Kidney epithelial cell (primary cell): ENCODE data around the gene TTC21A. TPM values are rescaled to one million over a fixed set of nuclear protein-coding genes. Genes with fewer than 3 reads are reported as not detected.

ENCODE experiments used
- DNase-seq: peaks from one replicate; pipeline ENCODE4 v3.0.0-alpha.2; 2010; ENCODE audit warnings: low read depth
- H3K27me3 ChIP-seq: 2 replicates; pipeline ENCODE4 v1.6.0; 2011; ENCODE audit warnings: low read length; ENCODE audit not compliant: control insufficient read depth, insufficient read depth
- H3K36me3 ChIP-seq: 2 replicates; pipeline ENCODE4 v1.5.1; 2011; ENCODE audit warnings: low read length; ENCODE audit not compliant: control insufficient read depth, insufficient read depth
- H3K4me3 ChIP-seq: 2 replicates; pipeline ENCODE4 v1.5.1; 2011; ENCODE audit warnings: low read depth, mild to moderate bottlenecking, control low read depth, low read length
- CTCF ChIP-seq: IDR thresholded peaks from 2 replicates; pipeline ENCODE4 v1.5.1; 2011; ENCODE audit warnings: mild to moderate bottlenecking, moderate library complexity, low read length, control low read depth, inconsistent platforms; ENCODE audit not compliant: insufficient read depth, poor library complexity, severe bottlenecking
- total RNA-seq: library from RNA; depleted of rRNA; stranded (reverse); fragments of >200 nt; gene quantifications from 2 replicates; pipeline ENCODE4 v1.2.3, GENCODE V29; 2015

The TTC21A gene
- total RNA-seq, 1 donor from 2014 or later: 6.7 TPM

DNA sequence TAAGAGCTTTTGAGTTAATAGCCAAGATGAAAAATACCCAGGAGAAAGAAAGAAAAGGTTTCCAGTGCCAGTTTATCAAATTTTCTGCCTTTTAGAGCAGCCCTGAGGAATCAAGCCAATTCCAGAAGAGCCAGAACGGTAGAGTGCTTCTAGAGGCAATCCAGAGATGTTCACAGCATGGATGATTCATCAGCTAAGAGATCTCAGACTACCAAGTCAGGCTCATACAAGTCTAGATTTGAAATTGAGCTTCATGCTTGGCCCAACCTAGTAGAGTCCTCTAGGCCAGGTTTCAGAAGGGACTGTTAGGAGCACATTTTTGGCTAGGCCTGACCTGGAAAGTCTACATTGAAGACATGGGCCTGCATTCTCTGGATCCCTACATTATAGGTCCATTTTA is 40.2 kb upstream of the TTC21A start:
- TF ChIP-seq CTCF: no peak
- Histone ChIP-seq H3K4me3 (no peak overlapping the region), H3K27me3 (no peaks in the 10 kb centered on the region), H3K36me3 (no peaks in the 10 kb centered on the region)
- no peak for DNase-seq

DNA sequence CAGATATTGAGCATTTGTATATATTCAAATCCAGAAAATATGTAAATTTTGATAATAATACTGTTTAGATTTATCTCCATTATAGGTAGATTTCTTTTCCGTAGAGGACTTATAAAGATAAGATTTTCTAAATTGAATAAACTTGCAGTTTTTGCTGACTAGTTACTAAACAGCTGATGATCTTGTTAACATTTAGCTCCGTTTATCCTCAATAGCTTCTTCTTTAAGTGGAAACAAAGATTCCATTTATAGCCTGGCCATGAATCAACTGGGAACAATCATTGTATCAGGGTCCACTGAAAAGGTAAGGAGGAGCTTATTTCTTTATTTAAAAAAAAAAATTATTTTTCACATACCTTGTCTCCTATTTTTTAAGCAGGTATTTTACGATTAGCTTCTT is 38.9 kb upstream of the TTC21A start:
- H3K4me3 ChIP-seq: no peak overlapping the region
- no peak for TF ChIP-seq CTCF
- no peak for DNase-seq
- H3K27me3 ChIP-seq: no peaks in the 10 kb centered on the region
- no peaks in the 10 kb centered on the region for H3K36me3 ChIP-seq

GRCh38 chr3:39075910-39076309 is 31.6 kb upstream of the TTC21A start:
- no peak overlapping the region for H3K4me3 ChIP-seq
- TF ChIP-seq CTCF: no peak
- H3K36me3 ChIP-seq: peaks cover 1% of the 10 kb centered on the region
- DNase-seq: no peak
- no peaks in the 10 kb centered on the region for H3K27me3 ChIP-seq

DNA sequence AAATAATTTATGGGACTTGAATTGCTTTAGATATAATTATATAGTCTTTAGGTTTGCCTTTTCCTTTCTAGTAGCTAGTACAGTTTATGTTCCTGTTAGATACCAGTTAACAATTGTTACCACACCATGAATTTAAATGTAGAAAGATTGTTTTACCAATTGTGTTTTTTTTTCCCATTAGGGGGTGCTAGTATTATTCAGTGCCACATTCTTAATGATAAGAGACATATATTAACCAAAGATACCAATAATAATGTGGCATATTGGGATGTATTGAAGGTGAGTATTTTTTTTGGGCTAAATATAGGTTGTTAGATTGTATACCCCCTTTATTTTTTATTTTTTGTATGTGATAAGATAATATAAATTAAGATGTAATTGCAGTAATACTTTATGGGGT is 27.9 kb upstream of the TTC21A start:
- H3K36me3 ChIP-seq: peaks cover 1% of the 10 kb centered on the region
- TF ChIP-seq CTCF: no peak
- DNase-seq: no peak
- no peak overlapping the region for H3K4me3 ChIP-seq
- no peaks in the 10 kb centered on the region for H3K27me3 ChIP-seq

- no peak for TF ChIP-seq CTCF
- H3K27me3 ChIP-seq: no peaks in the 10 kb centered on the region
- DNase-seq: no peak
- peaks cover 1% of the 10 kb centered on the region for H3K36me3 ChIP-seq
- no peak overlapping the region for H3K4me3 ChIP-seq
These were observed 27.5 kb upstream of the TTC21A start for GRCh38 chr3:39080026-39080425.

DNA sequence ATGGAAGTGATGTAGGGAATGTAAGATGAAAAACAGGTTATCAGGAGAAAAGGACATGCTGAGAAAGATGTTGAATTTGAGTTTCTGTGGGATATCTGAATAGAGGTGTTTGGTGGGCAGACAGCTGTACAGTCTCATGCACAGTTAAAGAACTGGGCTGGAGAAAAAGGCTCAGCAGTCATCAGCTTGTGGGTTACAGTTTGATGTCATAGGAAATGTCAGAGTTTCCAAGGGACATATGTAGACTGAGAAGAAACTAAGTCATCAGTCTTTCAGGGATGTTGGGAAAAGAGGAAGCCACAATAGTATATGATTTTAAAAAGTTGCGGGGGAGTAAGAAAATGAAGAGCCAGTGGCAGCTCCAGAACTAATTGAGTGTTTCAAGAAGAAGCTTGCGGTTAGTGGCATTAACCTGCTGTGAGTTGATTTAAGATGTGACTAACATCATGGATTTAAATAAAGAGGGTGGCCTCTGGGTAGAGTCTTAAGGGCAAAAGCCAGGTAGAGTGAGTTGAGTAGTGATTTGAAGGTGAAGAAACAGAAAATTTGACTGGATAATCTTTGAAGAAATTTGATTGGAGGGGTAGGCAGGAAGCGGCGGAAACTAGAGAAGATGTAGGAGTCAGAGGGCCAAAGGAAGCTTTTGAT is 24.7 kb upstream of the TTC21A start:
- no peaks in the 10 kb centered on the region for H3K27me3 ChIP-seq
- H3K4me3 ChIP-seq: no peak overlapping the region
- no peak for TF ChIP-seq CTCF
- H3K36me3 ChIP-seq: peaks cover 7% of the 10 kb centered on the region
- DNase-seq: no peak
